Measurements from ENCODE around the gene SLF2. TPM values are rescaled to one million over a fixed set of nuclear protein-coding genes. Genes with fewer than 3 reads are reported as not detected.
"Not testable (repeated sequence)": the region's sequence is repeated elsewhere in the genome, so short reads cannot be mapped to it uniquely, and the experiment has no call there.

SLF2 gene
- total and polyA plus RNA-seq, 4 donors: 4.0 to 18.8 (median 12.1) TPM

DNA sequence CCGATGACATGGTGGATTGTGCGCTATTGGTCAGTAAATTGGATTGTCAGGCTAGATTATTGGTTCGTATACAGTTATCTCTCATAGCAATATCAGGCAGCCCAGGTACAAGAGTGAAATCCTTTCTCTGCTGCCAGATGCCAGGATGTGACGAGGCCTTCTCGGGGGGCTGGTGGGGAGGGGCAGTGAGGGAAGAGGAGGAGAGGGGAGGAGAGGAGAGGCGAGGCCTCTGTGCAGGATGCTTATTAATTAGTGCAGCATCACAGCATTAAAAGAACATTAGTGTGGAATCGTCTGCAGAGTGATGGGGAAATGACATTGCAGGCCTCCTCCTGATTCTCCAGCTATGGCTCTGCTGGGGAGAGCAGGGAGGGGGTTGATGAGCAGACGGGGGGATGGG, 30.5 kb upstream of the SLF2 start:
- no peak overlapping the region for H3K9ac ChIP-seq (ENCODE audit: low read depth in 1 of 2, low read length in 2 of 2)
- no peak overlapping the region for H3K4me3 ChIP-seq (ENCODE audit: low read depth in 1 of 3, low read length in 3 of 3)
- DNase-seq (ENCODE audit: low spot score): no peak
- WGBS: 83% methylated on average over 8 of the region's 8 CpGs
- no peaks in the 10 kb centered on the region for H3K36me3 ChIP-seq (ENCODE audit: control insufficient read depth in 4 of 4, insufficient read depth in 3 of 4, low read depth in 1 of 4, low read length in 3 of 4)
- no peak overlapping the region for H3K27ac ChIP-seq (ENCODE audit: low read depth in 1 of 2, low read length in 2 of 2)
- no peaks in the 10 kb centered on the region for H3K4me1 ChIP-seq (ENCODE audit: control insufficient read depth in 4 of 4, insufficient read depth in 4 of 4, low read length in 3 of 4)
- no peaks in the 10 kb centered on the region for H3K9me3 ChIP-seq (ENCODE audit: control insufficient read depth in 4 of 4, low read length in 3 of 4)
- TF ChIP-seq, protein P1, sequence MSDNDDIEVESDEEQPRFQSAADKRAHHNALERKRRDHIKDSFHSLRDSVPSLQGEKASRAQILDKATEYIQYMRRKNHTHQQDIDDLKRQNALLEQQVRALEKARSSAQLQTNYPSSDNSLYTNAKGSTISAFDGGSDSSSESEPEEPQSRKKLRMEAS (IDR thresholded peaks at IDR 0.05): no peak
- TF ChIP-seq JUND (IDR thresholded peaks at IDR 0.05) (no peak), TAF1 (conservative IDR thresholded peaks at IDR 0.05) (no peak), RAD21 (IDR thresholded peaks at IDR 0.05) (no peak), NR2F2 (IDR thresholded peaks at IDR 0.05) (no peak), SP1 (IDR thresholded peaks at IDR 0.05) (no peak), RXRA (IDR thresholded peaks at IDR 0.05) (no peak), FOXA1 (IDR thresholded peaks at IDR 0.05) (no peak), EGR1 (IDR thresholded peaks at IDR 0.05; ENCODE audit: low read depth in 2 of 2) (no peak)
- TF ChIP-seq, protein P2, sequence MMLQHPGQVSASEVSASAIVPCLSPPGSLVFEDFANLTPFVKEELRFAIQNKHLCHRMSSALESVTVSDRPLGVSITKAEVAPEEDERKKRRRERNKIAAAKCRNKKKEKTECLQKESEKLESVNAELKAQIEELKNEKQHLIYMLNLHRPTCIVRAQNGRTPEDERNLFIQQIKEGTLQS (IDR thresholded peaks at IDR 0.05): no peak
- TF ChIP-seq, protein P3, sequence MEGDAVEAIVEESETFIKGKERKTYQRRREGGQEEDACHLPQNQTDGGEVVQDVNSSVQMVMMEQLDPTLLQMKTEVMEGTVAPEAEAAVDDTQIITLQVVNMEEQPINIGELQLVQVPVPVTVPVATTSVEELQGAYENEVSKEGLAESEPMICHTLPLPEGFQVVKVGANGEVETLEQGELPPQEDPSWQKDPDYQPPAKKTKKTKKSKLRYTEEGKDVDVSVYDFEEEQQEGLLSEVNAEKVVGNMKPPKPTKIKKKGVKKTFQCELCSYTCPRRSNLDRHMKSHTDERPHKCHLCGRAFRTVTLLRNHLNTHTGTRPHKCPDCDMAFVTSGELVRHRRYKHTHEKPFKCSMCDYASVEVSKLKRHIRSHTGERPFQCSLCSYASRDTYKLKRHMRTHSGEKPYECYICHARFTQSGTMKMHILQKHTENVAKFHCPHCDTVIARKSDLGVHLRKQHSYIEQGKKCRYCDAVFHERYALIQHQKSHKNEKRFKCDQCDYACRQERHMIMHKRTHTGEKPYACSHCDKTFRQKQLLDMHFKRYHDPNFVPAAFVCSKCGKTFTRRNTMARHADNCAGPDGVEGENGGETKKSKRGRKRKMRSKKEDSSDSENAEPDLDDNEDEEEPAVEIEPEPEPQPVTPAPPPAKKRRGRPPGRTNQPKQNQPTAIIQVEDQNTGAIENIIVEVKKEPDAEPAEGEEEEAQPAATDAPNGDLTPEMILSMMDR (IDR thresholded peaks at IDR 0.05; ENCODE audit: low read depth, low read length, missing input control): no peak
- H3K27me3 ChIP-seq (ENCODE audit: control insufficient read depth in 4 of 4, insufficient read depth in 4 of 4, low read length in 3 of 4): no peaks in the 10 kb centered on the region

DNA sequence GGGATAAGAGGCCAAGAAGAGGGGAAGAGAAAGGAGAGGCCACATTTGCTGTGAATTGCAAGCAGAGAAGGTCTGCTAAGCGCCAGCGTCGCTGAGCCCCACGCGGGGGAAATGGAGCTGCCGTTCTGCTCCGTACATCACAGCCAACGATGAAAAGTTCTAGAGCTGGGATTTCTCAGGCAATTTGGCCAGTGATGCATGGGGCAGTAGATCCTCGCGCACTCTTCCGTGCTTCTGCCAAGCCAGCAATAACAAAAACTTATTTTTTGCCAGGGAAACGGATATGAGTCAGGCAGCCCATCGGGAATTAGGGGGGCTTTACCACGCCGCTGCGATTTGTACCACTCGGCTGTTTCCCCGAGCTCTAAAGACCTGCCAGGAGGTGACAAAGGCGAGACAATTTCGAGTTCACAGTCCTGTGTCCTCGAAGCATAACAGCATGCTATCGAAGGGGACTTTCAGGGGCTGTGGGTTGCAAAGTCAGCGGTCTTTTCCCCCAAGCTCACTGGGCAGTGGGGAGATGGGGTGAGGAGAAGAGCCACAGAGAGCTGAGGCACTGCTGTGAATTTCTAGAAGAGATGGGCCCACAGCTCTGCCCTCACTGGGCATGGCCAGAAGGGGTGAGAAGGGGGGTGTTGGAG, 30.0 kb upstream of the SLF2 start:
- 82% methylated on average over 23 of the region's 23 CpGs for WGBS
- TF ChIP-seq HNF4A (conservative IDR thresholded peaks at IDR 0.05): no peak
- Histone ChIP-seq H3K9ac (ENCODE audit: low read depth in 1 of 2, low read length in 2 of 2) (no peak overlapping the region), H3K36me3 (ENCODE audit: control insufficient read depth in 4 of 4, insufficient read depth in 3 of 4, low read depth in 1 of 4, low read length in 3 of 4) (no peaks in the 10 kb centered on the region), H3K27ac (ENCODE audit: low read depth in 1 of 2, low read length in 2 of 2) (no peak overlapping the region), H3K4me1 (ENCODE audit: control insufficient read depth in 4 of 4, insufficient read depth in 4 of 4, low read length in 3 of 4) (no peaks in the 10 kb centered on the region), H3K4me3 (ENCODE audit: low read depth in 1 of 3, low read length in 3 of 3) (no peak overlapping the region), H3K27me3 (ENCODE audit: control insufficient read depth in 4 of 4, insufficient read depth in 4 of 4, low read length in 3 of 4) (no peaks in the 10 kb centered on the region), H3K9me3 (ENCODE audit: control insufficient read depth in 4 of 4, low read length in 3 of 4) (no peaks in the 10 kb centered on the region)
- no peak for DNase-seq (ENCODE audit: low spot score)

DNA sequence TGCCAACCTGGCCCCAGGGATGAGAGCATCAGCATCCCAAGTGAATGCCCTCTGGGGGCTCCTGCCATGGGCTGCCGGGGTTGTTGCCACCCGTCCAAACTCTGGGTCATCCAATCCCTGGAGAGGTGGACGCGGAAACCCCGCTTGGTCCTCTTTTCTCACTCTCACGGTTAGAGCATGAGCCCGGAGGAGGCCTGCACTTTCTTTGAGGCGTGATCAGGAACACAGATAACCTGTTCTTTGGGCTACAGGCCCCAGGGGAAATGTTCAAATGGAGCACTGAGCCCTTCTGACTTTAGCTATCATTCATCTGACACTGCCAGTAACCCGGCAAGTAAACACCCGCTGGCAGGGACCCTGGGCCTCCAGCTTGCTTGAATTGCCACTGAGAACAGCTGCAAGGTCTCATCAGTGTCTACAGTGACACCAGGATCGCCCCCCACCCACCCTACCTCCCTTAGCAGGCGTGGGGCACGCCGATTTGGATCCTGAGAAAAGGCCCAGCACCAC, 29.4 kb upstream of the SLF2 start:
- Histone ChIP-seq H3K27ac (ENCODE audit: low read depth in 1 of 2, low read length in 2 of 2) (no peak overlapping the region), H3K4me1 (ENCODE audit: control insufficient read depth in 4 of 4, insufficient read depth in 4 of 4, low read length in 3 of 4) (no peaks in the 10 kb centered on the region), H3K27me3 (ENCODE audit: control insufficient read depth in 4 of 4, insufficient read depth in 4 of 4, low read length in 3 of 4) (no peaks in the 10 kb centered on the region), H3K9ac (ENCODE audit: low read depth in 1 of 2, low read length in 2 of 2) (no peak overlapping the region), H3K9me3 (ENCODE audit: control insufficient read depth in 4 of 4, low read length in 3 of 4) (no peaks in the 10 kb centered on the region), H3K36me3 (ENCODE audit: control insufficient read depth in 4 of 4, insufficient read depth in 3 of 4, low read depth in 1 of 4, low read length in 3 of 4) (no peaks in the 10 kb centered on the region), H3K4me3 (ENCODE audit: low read depth in 1 of 3, low read length in 3 of 3) (no peak overlapping the region)
- 82% methylated on average over 14 of the region's 14 CpGs for WGBS
- TF ChIP-seq GABPA (IDR thresholded peaks at IDR 0.05 in 1 of 2, conservative IDR thresholded peaks at IDR 0.05 in 1 of 2) (no peak), EGR1 (IDR thresholded peaks at IDR 0.05; ENCODE audit: low read depth in 2 of 2) (no peak), NR2F2 (IDR thresholded peaks at IDR 0.05) (no peak)
- TF ChIP-seq, protein P2 (IDR thresholded peaks at IDR 0.05): no peak
- no peak for DNase-seq (ENCODE audit: low spot score)

DNA sequence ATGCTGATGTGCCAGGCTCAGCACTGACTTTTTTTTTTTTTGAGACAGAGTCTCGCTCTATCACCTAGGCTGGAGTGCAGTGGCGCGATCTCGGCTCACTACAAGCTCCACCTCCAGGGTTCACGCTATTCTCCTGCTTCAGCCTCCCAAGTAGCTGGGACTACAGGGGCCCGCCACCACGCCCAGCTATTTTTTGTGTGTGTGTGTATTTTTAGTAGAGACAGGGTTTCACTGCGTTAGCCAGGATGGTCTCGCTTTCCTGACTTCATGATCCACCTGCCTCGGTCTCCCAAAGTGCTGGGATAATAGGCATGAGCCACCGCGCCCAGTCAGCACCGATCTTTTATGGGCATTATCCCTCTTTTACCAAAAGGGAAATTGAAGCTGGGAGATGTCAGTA, 27.2 kb upstream of the SLF2 start:
- not testable (repeated sequence) for H3K36me3 ChIP-seq (ENCODE audit: control insufficient read depth in 4 of 4, insufficient read depth in 3 of 4, low read depth in 1 of 4, low read length in 3 of 4); H3K27me3 ChIP-seq (ENCODE audit: control insufficient read depth in 4 of 4, insufficient read depth in 4 of 4, low read length in 3 of 4); H3K4me1 ChIP-seq (ENCODE audit: control insufficient read depth in 4 of 4, insufficient read depth in 4 of 4, low read length in 3 of 4); H3K9me3 ChIP-seq (ENCODE audit: control insufficient read depth in 4 of 4, low read length in 3 of 4); H3K4me3 ChIP-seq (ENCODE audit: low read depth in 1 of 3, low read length in 3 of 3); H3K9ac ChIP-seq (ENCODE audit: low read depth in 1 of 2, low read length in 2 of 2); H3K27ac ChIP-seq (ENCODE audit: low read depth in 1 of 2, low read length in 2 of 2); DNase-seq (ENCODE audit: low spot score)
- WGBS: 97% methylated on average over 13 of the region's 13 CpGs

Measured in liver (tissue), 9 donors.